ENCODE results near the gene ITK. TPM values are rescaled to one million over a fixed set of nuclear protein-coding genes. Genes with fewer than 3 reads are reported as not detected.

The ITK gene
- total RNA-seq, 1 donor: not detected

GRCh38 chr5:157275403-157275802, 94.8 kb downstream of the ITK start:
- no peak for TF ChIP-seq CTCF (IDR thresholded peaks at IDR 0.05; ENCODE audit: insufficient read depth, low read length)
- H3K4me3 ChIP-seq (ENCODE audit: low read depth, low read length): no peak overlapping the region
- no peak for DNase-seq (ENCODE audit: low read depth)

- no peak for DNase-seq (ENCODE audit: low read depth)
- no peak overlapping the region for H3K4me3 ChIP-seq (ENCODE audit: low read depth, low read length)
- no peak for TF ChIP-seq CTCF (IDR thresholded peaks at IDR 0.05; ENCODE audit: insufficient read depth, low read length)
Observed at GRCh38 chr5:157278319-157279037, 97.8 kb downstream of the ITK start.

GRCh38 chr5:157279605-157280239, 99.1 kb downstream of the ITK start:
- no peak overlapping the region for H3K4me3 ChIP-seq (ENCODE audit: low read depth, low read length)
- no peak for DNase-seq (ENCODE audit: low read depth)
- TF ChIP-seq CTCF (IDR thresholded peaks at IDR 0.05; ENCODE audit: insufficient read depth, low read length): no peak

GRCh38 chr5:157280927-157281326, 100.3 kb downstream of the ITK start:
- H3K4me3 ChIP-seq (ENCODE audit: low read depth, low read length): no peak overlapping the region
- peak; percentile 80 for DNase-seq (ENCODE audit: low read depth)
- TF ChIP-seq CTCF (IDR thresholded peaks at IDR 0.05; ENCODE audit: insufficient read depth, low read length): no peak

GRCh38 chr5:157282150-157282549, 101.5 kb downstream of the ITK start:
- TF ChIP-seq CTCF (IDR thresholded peaks at IDR 0.05; ENCODE audit: insufficient read depth, low read length): no peak
- no peak overlapping the region for H3K4me3 ChIP-seq (ENCODE audit: low read depth, low read length)
- DNase-seq (ENCODE audit: low read depth): no peak

- DNase-seq (ENCODE audit: low read depth): no peak
- no peak for TF ChIP-seq CTCF (IDR thresholded peaks at IDR 0.05; ENCODE audit: insufficient read depth, low read length)
- no peak overlapping the region for H3K4me3 ChIP-seq (ENCODE audit: low read depth, low read length)
Observed at GRCh38 chr5:157283434-157283833, 102.8 kb downstream of the ITK start.
